Kidney (tissue), 14 donors: Measurements from ENCODE around the gene UBAC1. TPM values are rescaled to one million over a fixed set of nuclear protein-coding genes. Genes with fewer than 3 reads are reported as not detected.

Experiments used
- DNase-seq, 5 donors: peaks; one replicate each; pipeline ENCODE4 v3.0.0-alpha.2; 2013 to 2020
- FAIRE-seq: peaks from 2 replicates; lab custom pipeline; 2012; peaks lifted over from hg19 to GRCh38; lab: Jason Lieb, UNC
- H3K27ac ChIP-seq, 2 donors: one replicate each; pipeline ENCODE4 v1.7.0; 2013; ENCODE audit warnings: low read depth in 2 of 2, low read length in 2 of 2, inconsistent platforms in 1 of 2
- H3K27me3 ChIP-seq: one replicate; pipeline ENCODE4 v1.7.1; 2013; ENCODE audit warnings: low read length, inconsistent platforms; ENCODE audit not compliant: control insufficient read depth, insufficient read depth
- H3K36me3 ChIP-seq, 3 donors: one replicate each; pipeline versions ENCODE4 v1.7.0 to v1.7.1; 2013; ENCODE audit warnings: low read length in 3 of 3, control low read depth in 1 of 3, inconsistent platforms in 1 of 3; ENCODE audit not compliant: insufficient read depth in 3 of 3, control insufficient read depth in 2 of 3
- H3K4me1 ChIP-seq, 3 donors: one replicate each; pipeline versions ENCODE4 v1.7.0 to v1.7.1; 2013; ENCODE audit warnings: low read length in 3 of 3, inconsistent platforms in 1 of 3, low read depth in 1 of 3; ENCODE audit not compliant: control insufficient read depth in 2 of 3, insufficient read depth in 2 of 3
- H3K4me3 ChIP-seq, 3 donors: one replicate each; pipeline versions ENCODE4 v1.7.0 to v1.8.1; 2013; ENCODE audit warnings: low read length in 3 of 3, control low read depth in 1 of 3, inconsistent platforms in 1 of 3
- H3K9ac ChIP-seq, 3 donors: one replicate each; pipeline versions ENCODE4 v1.7.0 to v1.7.1; 2013; ENCODE audit warnings: low read length in 3 of 3, control low read depth in 1 of 3, inconsistent platforms in 1 of 3
- H3K9me3 ChIP-seq, 3 donors: one replicate each; pipeline versions ENCODE4 v1.7.0 to v1.7.1; 2013; ENCODE audit warnings: low read length in 3 of 3, control low read depth in 1 of 3, inconsistent platforms in 1 of 3; ENCODE audit not compliant: control insufficient read depth in 2 of 3, insufficient read depth in 1 of 3
- intact Hi-C: fragments of 100-400 bp; cut with DNase I; formaldehyde crosslinking; loops from one replicate; pipeline ENCODE4 v1.11.1; 2022
- polyA plus RNA-seq: library from polyadenylated mRNA; stranded (reverse); fragments of 350-450 nt; fragmentation: Illumina TruSeq; extraction: RNeasy Lipid Tissue Mini Kit (QIAGEN cat#74804); gene quantifications from one replicate; pipeline ENCODE4 v1.2.3, GENCODE V29; 2014; ENCODE audit warnings: low read depth, low replicate concordance; ENCODE audit not compliant: insufficient read depth
- total RNA-seq: library from RNA; stranded (reverse); fragmentation: NEBNext Ultra II Directional; extraction: Animal tissue kit (Norgen Biotek cat#: 25700); gene quantifications from one replicate; pipeline ENCODE4 v1.2.1, GENCODE V29; 2021
- TF ChIP-seq, protein P1 (sequence below): IDR thresholded peaks from 3 replicates; pipeline ENCODE4 v1.5.1; 2012; ENCODE audit warnings: mild to moderate bottlenecking, moderate library complexity, borderline replicate concordance; ENCODE audit not compliant: insufficient read depth; ENCODE audit errors: extremely low read depth
- donor health status: control.
- donor health status: control.
- donor health status: control.
- donor health status: control.
- donor health status: control.
- donor health status: DM: yes; HTN: yes; CAD: no.
- donor health status: Normal renal cell carcinoma (clear cell type).

UBAC1 gene
- total and polyA plus RNA-seq, 2 donors from 2014 or later: 40.2 to 52.6 TPM

DNA sequence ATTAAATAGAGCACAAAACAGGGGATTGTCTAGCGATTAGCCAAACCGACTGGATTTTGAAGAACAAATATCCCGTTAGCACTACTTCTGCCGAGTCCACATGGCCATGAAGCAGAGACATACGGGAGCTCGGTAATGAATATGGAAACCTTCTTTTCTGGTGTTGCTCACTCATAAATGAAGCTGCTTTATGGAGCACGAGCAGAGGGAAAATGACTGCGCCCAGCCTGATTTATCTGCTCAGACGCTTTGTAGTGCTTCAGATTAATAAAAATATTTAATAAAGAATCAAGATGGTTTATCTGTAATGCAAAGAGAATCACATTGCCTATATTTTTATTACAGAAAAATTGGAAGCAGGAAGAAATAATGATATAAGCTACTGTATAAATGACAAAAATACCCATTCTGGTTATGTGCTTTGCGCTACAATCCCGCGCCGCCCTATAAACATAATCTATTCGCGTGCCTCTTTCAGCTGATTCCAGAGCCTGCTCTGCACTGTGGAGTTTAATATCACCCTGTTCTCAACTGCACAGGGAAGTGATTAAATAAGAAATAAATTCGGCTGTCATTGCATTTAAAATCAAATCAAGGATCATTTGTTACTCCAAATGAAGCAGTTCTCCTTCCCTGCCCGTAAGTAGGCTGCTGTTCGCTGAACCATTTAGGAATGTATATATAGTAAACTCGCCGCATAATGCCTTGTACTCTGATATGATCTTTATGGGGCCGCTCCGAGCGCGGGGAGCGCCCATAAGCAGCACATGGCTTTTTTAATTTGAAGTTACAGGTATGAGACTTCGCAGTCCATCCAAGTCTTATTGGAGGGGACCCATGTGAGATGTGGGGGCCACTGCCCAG lies 22.3 kb upstream of the UBAC1 start:
- Histone ChIP-seq H3K9ac (no peak overlapping the region), H3K27me3 (no peaks in the 10 kb centered on the region), H3K4me3 (no peak overlapping the region), H3K4me1 (no peaks in the 10 kb centered on the region), H3K27ac (no peak overlapping the region), H3K36me3 (no peaks in the 10 kb centered on the region), H3K9me3 (no peaks in the 10 kb centered on the region)
- FAIRE-seq: no peak
- DNase-seq: peak in 1 of 5 donors; percentile 57
- TF ChIP-seq, protein P1, sequence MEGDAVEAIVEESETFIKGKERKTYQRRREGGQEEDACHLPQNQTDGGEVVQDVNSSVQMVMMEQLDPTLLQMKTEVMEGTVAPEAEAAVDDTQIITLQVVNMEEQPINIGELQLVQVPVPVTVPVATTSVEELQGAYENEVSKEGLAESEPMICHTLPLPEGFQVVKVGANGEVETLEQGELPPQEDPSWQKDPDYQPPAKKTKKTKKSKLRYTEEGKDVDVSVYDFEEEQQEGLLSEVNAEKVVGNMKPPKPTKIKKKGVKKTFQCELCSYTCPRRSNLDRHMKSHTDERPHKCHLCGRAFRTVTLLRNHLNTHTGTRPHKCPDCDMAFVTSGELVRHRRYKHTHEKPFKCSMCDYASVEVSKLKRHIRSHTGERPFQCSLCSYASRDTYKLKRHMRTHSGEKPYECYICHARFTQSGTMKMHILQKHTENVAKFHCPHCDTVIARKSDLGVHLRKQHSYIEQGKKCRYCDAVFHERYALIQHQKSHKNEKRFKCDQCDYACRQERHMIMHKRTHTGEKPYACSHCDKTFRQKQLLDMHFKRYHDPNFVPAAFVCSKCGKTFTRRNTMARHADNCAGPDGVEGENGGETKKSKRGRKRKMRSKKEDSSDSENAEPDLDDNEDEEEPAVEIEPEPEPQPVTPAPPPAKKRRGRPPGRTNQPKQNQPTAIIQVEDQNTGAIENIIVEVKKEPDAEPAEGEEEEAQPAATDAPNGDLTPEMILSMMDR: no peak
- intact Hi-C loops: no loop called here

GRCh38 chr9:135982499-135983207 lies 21.5 kb upstream of the UBAC1 start:
- H3K4me1 ChIP-seq: no peaks in the 10 kb centered on the region
- no peaks in the 10 kb centered on the region for H3K27me3 ChIP-seq
- no peak overlapping the region for H3K9ac ChIP-seq
- TF ChIP-seq, protein P1: no peak
- no peaks in the 10 kb centered on the region for H3K36me3 ChIP-seq
- intact Hi-C loops: no loop called here
- no peaks in the 10 kb centered on the region for H3K9me3 ChIP-seq
- FAIRE-seq: no peak
- no peak overlapping the region for H3K4me3 ChIP-seq
- DNase-seq: no peak
- H3K27ac ChIP-seq: no peak overlapping the region

GRCh38 chr9:135980926-135981630 lies 19.9 kb upstream of the UBAC1 start:
- no peak for DNase-seq
- Histone ChIP-seq H3K4me3 (no peak overlapping the region), H3K27ac (no peak overlapping the region), H3K4me1 (no peaks in the 10 kb centered on the region), H3K9me3 (no peaks in the 10 kb centered on the region), H3K27me3 (no peaks in the 10 kb centered on the region), H3K9ac (no peak overlapping the region), H3K36me3 (no peaks in the 10 kb centered on the region)
- intact Hi-C loops: no loop called here
- TF ChIP-seq, protein P1: no peak
- FAIRE-seq: no peak
